DND-41 (cell line): ENCODE measurements around the gene POLD2.

ENCODE experiments used
- EZH2 ChIP-seq: IDR thresholded peaks from 3 replicates; pipeline ENCODE4 v1.6.1; 2012; ENCODE audit warnings: borderline replicate concordance, low read depth, mild to moderate bottlenecking, moderate library complexity, low read length, inconsistent platforms; ENCODE audit not compliant: severe bottlenecking
- TF ChIP-seq, protein P1 (sequence below): IDR thresholded peaks from 2 replicates; pipeline ENCODE4 v1.5.1; 2012; ENCODE audit warnings: borderline replicate concordance, low read length, moderate library complexity, mild to moderate bottlenecking; ENCODE audit not compliant: poor library complexity, severe bottlenecking; ENCODE audit errors: extremely low read depth

DNA sequence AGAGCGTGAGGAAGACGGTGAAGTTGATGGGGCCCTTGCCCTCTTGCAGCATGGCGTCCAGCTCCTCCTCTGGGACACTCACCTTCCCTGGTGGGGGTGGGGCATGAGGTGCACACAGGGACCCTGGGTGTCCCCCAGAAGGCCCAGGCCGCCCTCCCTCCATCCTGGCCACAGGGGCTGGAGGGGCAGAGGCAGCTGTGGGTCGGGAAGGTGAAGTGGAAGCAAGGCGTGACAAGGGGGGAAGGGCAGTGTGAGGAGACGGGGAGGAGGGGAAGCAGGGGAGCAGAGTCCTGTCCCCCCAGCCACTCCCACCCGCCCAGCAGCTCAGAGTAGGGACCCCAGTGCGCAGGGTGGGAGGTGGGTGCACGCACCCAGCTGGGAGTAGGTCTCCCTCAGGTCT lies 17.0 kb upstream of the POLD2 start:
- TF ChIP-seq, protein P1, sequence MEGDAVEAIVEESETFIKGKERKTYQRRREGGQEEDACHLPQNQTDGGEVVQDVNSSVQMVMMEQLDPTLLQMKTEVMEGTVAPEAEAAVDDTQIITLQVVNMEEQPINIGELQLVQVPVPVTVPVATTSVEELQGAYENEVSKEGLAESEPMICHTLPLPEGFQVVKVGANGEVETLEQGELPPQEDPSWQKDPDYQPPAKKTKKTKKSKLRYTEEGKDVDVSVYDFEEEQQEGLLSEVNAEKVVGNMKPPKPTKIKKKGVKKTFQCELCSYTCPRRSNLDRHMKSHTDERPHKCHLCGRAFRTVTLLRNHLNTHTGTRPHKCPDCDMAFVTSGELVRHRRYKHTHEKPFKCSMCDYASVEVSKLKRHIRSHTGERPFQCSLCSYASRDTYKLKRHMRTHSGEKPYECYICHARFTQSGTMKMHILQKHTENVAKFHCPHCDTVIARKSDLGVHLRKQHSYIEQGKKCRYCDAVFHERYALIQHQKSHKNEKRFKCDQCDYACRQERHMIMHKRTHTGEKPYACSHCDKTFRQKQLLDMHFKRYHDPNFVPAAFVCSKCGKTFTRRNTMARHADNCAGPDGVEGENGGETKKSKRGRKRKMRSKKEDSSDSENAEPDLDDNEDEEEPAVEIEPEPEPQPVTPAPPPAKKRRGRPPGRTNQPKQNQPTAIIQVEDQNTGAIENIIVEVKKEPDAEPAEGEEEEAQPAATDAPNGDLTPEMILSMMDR = no peak
- TF ChIP-seq EZH2 = no peak
